Glutamatergic neuron (in vitro differentiated cells): ENCODE measurements around the gene SLIT3. TPM values are rescaled to one million over a fixed set of nuclear protein-coding genes. Genes with fewer than 3 reads are reported as not detected.

Experiments
- DNase-seq: peaks from one replicate; pipeline ENCODE4 v3.0.0; 2022
- H3K27ac Mint-ChIP-seq: one replicate; pipeline ENCODE4 v1.8.0; 2020; ENCODE audit warnings: mild to moderate bottlenecking, mixed read lengths, inconsistent platforms; ENCODE audit not compliant: unreplicated experiment
- H3K27me3 Mint-ChIP-seq: one replicate; pipeline ENCODE4 v1.8.0; 2020; ENCODE audit warnings: mild to moderate bottlenecking, moderate library complexity, mixed read lengths, inconsistent platforms; ENCODE audit not compliant: unreplicated experiment
- H3K36me3 Mint-ChIP-seq: one replicate; pipeline ENCODE4 v1.8.0; 2020; ENCODE audit warnings: mild to moderate bottlenecking, mixed read lengths, inconsistent platforms; ENCODE audit not compliant: unreplicated experiment
- H3K4me1 Mint-ChIP-seq: one replicate; pipeline ENCODE4 v1.8.0; 2020; ENCODE audit warnings: mild to moderate bottlenecking, low read depth, mixed read lengths, inconsistent platforms; ENCODE audit not compliant: unreplicated experiment
- H3K4me3 Mint-ChIP-seq: one replicate; pipeline ENCODE4 v1.8.0; 2020; ENCODE audit warnings: mild to moderate bottlenecking, mixed read lengths, inconsistent platforms; ENCODE audit not compliant: unreplicated experiment
- H3K9me3 Mint-ChIP-seq: one replicate; pipeline ENCODE4 v1.8.0; 2020; ENCODE audit warnings: mild to moderate bottlenecking, moderate library complexity, mixed read lengths, inconsistent platforms; ENCODE audit not compliant: unreplicated experiment
- CTCF ChIP-seq: fragments of 200-600 bp; sonication (generic); IDR thresholded peaks from one replicate; pipeline ENCODE4 v1.5.0; 2021; ENCODE audit not compliant: partially characterized antibody, unreplicated experiment
- total RNA-seq: library from RNA; stranded (reverse); fragmentation: NEBNext Ultra II Directional; extraction: Animal tissue kit (Norgen Biotek cat#: 25700); gene quantifications from one replicate; pipeline ENCODE4 v1.2.1, GENCODE V29; 2021; ENCODE audit not compliant: unreplicated experiment

The SLIT3 gene
- total RNA-seq, 1 donor from 2014 or later, result 11.5 TPM

GRCh38 chr5:168818558-168818957, 482.4 kb downstream of the SLIT3 start:
- Mint-ChIP-seq H3K27ac (no peak overlapping the region), H3K4me3 (no peak overlapping the region), H3K9me3 (no peaks in the 10 kb centered on the region), H3K4me1 (peaks cover 37% of the 10 kb centered on the region), H3K27me3 (no peaks in the 10 kb centered on the region), H3K36me3 (peaks cover 8% of the 10 kb centered on the region)
- TF ChIP-seq CTCF, result no peak
- no peak for DNase-seq

- peaks cover 30% of the 10 kb centered on the region for H3K4me1 Mint-ChIP-seq
- H3K27ac Mint-ChIP-seq, result no peak overlapping the region
- no peaks in the 10 kb centered on the region for H3K36me3 Mint-ChIP-seq
- no peak for DNase-seq
- TF ChIP-seq CTCF, result no peak
- H3K27me3 Mint-ChIP-seq, result no peaks in the 10 kb centered on the region
- H3K4me3 Mint-ChIP-seq, result no peak overlapping the region
- H3K9me3 Mint-ChIP-seq, result no peaks in the 10 kb centered on the region
These were observed 483.3 kb downstream of the SLIT3 start for GRCh38 chr5:168817591-168817990.

- no peak for DNase-seq
- Mint-ChIP-seq H3K27me3 (no peaks in the 10 kb centered on the region), H3K4me1 (peaks cover 26% of the 10 kb centered on the region), H3K9me3 (no peaks in the 10 kb centered on the region), H3K36me3 (no peaks in the 10 kb centered on the region), H3K4me3 (no peak overlapping the region), H3K27ac (no peak overlapping the region)
- no peak for TF ChIP-seq CTCF
These were observed 484.3 kb downstream of the SLIT3 start for GRCh38 chr5:168816661-168817060.

GRCh38 chr5:168813184-168813968, 487.6 kb downstream of the SLIT3 start:
- Mint-ChIP-seq H3K4me3 (no peak overlapping the region), H3K4me1 (peaks cover 17% of the 10 kb centered on the region), H3K9me3 (peaks cover 2% of the 10 kb centered on the region), H3K27me3 (peaks cover 1% of the 10 kb centered on the region), H3K27ac (no peak overlapping the region), H3K36me3 (no peaks in the 10 kb centered on the region)
- no peak for DNase-seq
- no peak for TF ChIP-seq CTCF

GRCh38 chr5:168810641-168811040, 490.3 kb downstream of the SLIT3 start:
- DNase-seq, result no peak
- Mint-ChIP-seq H3K36me3 (no peaks in the 10 kb centered on the region), H3K4me1 (peaks cover 12% of the 10 kb centered on the region), H3K9me3 (peaks cover 2% of the 10 kb centered on the region), H3K27me3 (peaks cover 1% of the 10 kb centered on the region), H3K27ac (no peak overlapping the region), H3K4me3 (no peak overlapping the region)
- no peak for TF ChIP-seq CTCF
